ENCODE data around the gene ZNF598. TPM values are rescaled to one million over a fixed set of nuclear protein-coding genes. Genes with fewer than 3 reads are reported as not detected.

ZNF598 gene
- total and polyA plus RNA-seq, 2 of the 13 experiments (the other 11 are each of a cell fraction or from before 2014, with no cell fraction given) = 13.5 to 14.2 TPM

DNA sequence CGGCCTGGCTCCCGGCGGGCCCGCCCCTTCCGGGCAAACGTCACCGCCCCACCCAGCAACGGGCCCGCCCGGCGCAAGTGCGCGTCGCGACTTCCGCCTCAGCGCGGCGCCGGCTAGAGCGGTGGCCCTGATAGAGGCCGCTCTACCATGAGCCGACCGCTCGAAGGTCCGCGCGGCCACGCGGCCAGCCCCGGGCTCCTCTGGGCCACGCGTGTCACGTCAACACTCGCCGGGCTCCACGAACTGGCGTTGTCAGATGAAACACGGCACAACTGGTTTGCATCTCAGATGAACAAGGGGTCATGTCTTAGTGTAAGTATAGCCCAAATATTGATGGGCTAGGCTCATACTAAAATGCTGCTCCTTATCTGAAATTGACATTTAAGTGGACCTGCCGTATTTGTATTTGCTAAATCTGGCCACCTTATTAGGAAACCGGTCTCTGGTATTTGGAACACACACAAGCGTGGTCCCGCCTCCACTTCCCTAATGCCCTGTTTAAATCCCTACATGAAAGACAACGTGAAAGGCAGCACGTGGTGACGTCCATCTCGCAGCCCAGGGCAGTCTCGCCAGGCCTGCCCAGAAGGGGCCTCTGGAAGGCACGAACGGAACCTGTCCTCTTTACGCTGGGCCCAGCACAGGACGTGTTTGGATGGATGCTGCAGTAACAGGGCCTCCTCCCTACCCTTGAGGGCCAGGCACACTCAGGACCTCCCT lies at the start of gene ZNF598 (continued):
- TF ChIP-seq ZNF136 (CRISPR knock-in tag; IDR thresholded peaks at IDR 0.05; ENCODE audit: low read depth) = no peak
- no peak for TF ChIP-seq FOXO1 (CRISPR knock-in tag; IDR thresholded peaks at IDR 0.05)
- no peak; the same call in 1 of the 2 replicates for TF ChIP-seq HES4 (CRISPR knock-in tag; IDR thresholded peaks at IDR 0.05; ENCODE audit: borderline replicate concordance)
- TF ChIP-seq ZNF232 (CRISPR knock-in tag; IDR thresholded peaks at IDR 0.05; ENCODE audit: borderline replicate concordance) = no peak
- TF ChIP-seq HOXA3 (CRISPR knock-in tag; IDR thresholded peaks at IDR 0.05) = peak; percentile 83
- TF ChIP-seq ZNF816 (CRISPR knock-in tag; IDR thresholded peaks at IDR 0.05; ENCODE audit: borderline replicate concordance) = no peak
- peak; percentile 78; the same call in 1 of the 2 replicates for TF ChIP-seq ZNF607 (CRISPR knock-in tag; IDR thresholded peaks at IDR 0.05; ENCODE audit: borderline replicate concordance)
- peak; percentile 89 for TF ChIP-seq U2AF1 (optimal IDR thresholded peaks at IDR 0.05; ENCODE audit: low read depth, low read length)
- TF ChIP-seq NCOA5 (CRISPR knock-in tag; IDR thresholded peaks at IDR 0.05) = no peak
- TF ChIP-seq, protein P1, sequence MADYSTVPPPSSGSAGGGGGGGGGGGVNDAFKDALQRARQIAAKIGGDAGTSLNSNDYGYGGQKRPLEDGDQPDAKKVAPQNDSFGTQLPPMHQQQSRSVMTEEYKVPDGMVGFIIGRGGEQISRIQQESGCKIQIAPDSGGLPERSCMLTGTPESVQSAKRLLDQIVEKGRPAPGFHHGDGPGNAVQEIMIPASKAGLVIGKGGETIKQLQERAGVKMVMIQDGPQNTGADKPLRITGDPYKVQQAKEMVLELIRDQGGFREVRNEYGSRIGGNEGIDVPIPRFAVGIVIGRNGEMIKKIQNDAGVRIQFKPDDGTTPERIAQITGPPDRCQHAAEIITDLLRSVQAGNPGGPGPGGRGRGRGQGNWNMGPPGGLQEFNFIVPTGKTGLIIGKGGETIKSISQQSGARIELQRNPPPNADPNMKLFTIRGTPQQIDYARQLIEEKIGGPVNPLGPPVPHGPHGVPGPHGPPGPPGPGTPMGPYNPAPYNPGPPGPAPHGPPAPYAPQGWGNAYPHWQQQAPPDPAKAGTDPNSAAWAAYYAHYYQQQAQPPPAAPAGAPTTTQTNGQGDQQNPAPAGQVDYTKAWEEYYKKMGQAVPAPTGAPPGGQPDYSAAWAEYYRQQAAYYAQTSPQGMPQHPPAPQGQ (CRISPR knock-in tag; IDR thresholded peaks at IDR 0.05; ENCODE audit: borderline replicate concordance) = no peak
- TF ChIP-seq, protein P2, sequence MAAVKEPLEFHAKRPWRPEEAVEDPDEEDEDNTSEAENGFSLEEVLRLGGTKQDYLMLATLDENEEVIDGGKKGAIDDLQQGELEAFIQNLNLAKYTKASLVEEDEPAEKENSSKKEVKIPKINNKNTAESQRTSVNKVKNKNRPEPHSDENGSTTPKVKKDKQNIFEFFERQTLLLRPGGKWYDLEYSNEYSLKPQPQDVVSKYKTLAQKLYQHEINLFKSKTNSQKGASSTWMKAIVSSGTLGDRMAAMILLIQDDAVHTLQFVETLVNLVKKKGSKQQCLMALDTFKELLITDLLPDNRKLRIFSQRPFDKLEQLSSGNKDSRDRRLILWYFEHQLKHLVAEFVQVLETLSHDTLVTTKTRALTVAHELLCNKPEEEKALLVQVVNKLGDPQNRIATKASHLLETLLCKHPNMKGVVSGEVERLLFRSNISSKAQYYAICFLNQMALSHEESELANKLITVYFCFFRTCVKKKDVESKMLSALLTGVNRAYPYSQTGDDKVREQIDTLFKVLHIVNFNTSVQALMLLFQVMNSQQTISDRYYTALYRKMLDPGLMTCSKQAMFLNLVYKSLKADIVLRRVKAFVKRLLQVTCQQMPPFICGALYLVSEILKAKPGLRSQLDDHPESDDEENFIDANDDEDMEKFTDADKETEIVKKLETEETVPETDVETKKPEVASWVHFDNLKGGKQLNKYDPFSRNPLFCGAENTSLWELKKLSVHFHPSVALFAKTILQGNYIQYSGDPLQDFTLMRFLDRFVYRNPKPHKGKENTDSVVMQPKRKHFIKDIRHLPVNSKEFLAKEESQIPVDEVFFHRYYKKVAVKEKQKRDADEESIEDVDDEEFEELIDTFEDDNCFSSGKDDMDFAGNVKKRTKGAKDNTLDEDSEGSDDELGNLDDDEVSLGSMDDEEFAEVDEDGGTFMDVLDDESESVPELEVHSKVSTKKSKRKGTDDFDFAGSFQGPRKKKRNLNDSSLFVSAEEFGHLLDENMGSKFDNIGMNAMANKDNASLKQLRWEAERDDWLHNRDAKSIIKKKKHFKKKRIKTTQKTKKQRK (IDR thresholded peaks at IDR 0.05; ENCODE audit: low read length) = no peak
- TF ChIP-seq SMARCE1 (IDR thresholded peaks at IDR 0.05; ENCODE audit: borderline replicate concordance) = no peak
- peak; percentile 93 for TF ChIP-seq ZFX (CRISPR knock-in tag; IDR thresholded peaks at IDR 0.05; ENCODE audit: low read depth)
- TF ChIP-seq, protein P3, sequence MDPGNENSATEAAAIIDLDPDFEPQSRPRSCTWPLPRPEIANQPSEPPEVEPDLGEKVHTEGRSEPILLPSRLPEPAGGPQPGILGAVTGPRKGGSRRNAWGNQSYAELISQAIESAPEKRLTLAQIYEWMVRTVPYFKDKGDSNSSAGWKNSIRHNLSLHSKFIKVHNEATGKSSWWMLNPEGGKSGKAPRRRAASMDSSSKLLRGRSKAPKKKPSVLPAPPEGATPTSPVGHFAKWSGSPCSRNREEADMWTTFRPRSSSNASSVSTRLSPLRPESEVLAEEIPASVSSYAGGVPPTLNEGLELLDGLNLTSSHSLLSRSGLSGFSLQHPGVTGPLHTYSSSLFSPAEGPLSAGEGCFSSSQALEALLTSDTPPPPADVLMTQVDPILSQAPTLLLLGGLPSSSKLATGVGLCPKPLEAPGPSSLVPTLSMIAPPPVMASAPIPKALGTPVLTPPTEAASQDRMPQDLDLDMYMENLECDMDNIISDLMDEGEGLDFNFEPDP (CRISPR knock-in tag; conservative IDR thresholded peaks at IDR 0.05) = peak; percentile 62; the same call in 1 of the 2 replicates
- TF ChIP-seq, protein P4, sequence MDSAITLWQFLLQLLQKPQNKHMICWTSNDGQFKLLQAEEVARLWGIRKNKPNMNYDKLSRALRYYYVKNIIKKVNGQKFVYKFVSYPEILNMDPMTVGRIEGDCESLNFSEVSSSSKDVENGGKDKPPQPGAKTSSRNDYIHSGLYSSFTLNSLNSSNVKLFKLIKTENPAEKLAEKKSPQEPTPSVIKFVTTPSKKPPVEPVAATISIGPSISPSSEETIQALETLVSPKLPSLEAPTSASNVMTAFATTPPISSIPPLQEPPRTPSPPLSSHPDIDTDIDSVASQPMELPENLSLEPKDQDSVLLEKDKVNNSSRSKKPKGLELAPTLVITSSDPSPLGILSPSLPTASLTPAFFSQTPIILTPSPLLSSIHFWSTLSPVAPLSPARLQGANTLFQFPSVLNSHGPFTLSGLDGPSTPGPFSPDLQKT (CRISPR knock-in tag; IDR thresholded peaks at IDR 0.05; ENCODE audit: borderline replicate concordance) = no peak
- peak; percentile 32 for TF ChIP-seq CREM (IDR thresholded peaks at IDR 0.05)
- TF ChIP-seq CREM (CRISPR knock-in tag; IDR thresholded peaks at IDR 0.05) = no peak
- peak; percentile 71; the same call in 1 of the 2 replicates for TF ChIP-seq KLF12 (CRISPR knock-in tag; IDR thresholded peaks at IDR 0.05; ENCODE audit: borderline replicate concordance)
- no peak for TF ChIP-seq MED13 (CRISPR knock-in tag; IDR thresholded peaks at IDR 0.05)
- TF ChIP-seq POGZ (CRISPR knock-in tag; IDR thresholded peaks at IDR 0.05) = peak; percentile 44; the same call in 1 of the 2 replicates
- 0 out of 2 replicates have a peak, but pooled peaks have one; percentile 60 for TF ChIP-seq KMT2A (CRISPR knock-in tag; IDR thresholded peaks at IDR 0.05)

Data from HepG2 (cell line).